RWPE1 (cell line): ENCODE data around the gene NUP188.
A peak's percentile ranks its signal among the peaks of the same experiment; 100 is the strongest.

Experiments used
- CTCF ChIA-PET: fragments of 350-600 bp; sonication (Branson Sonifier 250); formaldehyde crosslinking; extraction: SDS; loops from one replicate; lab custom pipeline; 2021; lab: Yijun Ruan, JAX
- POLR2A ChIA-PET: fragments of 400-600 bp; formaldehyde crosslinking; extraction: SDS; loops from one replicate; lab custom pipeline; 2020; ENCODE audit warnings: antibody characterized with exemption; ENCODE audit not compliant: low non-redundant PET; lab: Yijun Ruan, JAX
- DNase-seq: peaks from one replicate; pipeline ENCODE4 v3.0.0; 2012; ENCODE audit warnings: low spot score
- H3K27ac ChIP-seq: fragments of 450-650 bp; 2 replicates; pipeline ENCODE4 v1.5.1; 2017
- TF ChIP-seq, protein P1 (sequence below): fragments of 450-650 bp; conservative IDR thresholded peaks from 2 replicates; pipeline ENCODE4 v1.5.1; 2017; ENCODE audit warnings: low read depth, mild to moderate bottlenecking

NUP188 gene

DNA sequence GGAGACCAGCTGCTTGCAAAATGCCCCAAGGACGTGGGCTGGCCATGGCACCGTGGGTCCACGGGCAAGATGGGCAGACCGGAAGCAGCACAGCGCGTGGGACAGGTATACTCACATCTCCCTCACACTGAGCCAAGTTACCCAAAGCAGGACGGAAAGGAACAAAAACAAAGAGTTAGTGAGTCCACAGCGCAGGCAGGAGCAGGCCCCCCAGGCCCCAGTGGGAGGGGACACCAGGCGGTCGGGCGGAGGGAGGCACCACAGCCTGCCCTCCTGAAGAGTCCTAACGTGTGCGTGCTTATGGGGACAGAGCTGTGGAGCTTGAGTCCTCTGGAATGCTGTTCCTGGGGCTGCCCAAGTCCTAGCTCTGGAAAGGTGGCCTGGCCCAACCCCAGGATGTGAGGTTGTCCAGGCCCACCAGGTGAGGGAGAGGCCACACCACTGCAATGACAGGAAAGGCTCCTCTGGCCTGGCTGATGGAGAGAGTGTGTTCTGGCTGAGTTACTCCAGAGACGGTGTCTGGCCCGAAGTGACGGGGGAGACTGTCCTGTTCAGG lies 65.5 kb downstream of the NUP188 start:
- peak overlapping the region; percentile 58; the same call in 1 of the 2 replicates for H3K27ac ChIP-seq
- DNase-seq: no peak
- TF ChIP-seq, protein P1, sequence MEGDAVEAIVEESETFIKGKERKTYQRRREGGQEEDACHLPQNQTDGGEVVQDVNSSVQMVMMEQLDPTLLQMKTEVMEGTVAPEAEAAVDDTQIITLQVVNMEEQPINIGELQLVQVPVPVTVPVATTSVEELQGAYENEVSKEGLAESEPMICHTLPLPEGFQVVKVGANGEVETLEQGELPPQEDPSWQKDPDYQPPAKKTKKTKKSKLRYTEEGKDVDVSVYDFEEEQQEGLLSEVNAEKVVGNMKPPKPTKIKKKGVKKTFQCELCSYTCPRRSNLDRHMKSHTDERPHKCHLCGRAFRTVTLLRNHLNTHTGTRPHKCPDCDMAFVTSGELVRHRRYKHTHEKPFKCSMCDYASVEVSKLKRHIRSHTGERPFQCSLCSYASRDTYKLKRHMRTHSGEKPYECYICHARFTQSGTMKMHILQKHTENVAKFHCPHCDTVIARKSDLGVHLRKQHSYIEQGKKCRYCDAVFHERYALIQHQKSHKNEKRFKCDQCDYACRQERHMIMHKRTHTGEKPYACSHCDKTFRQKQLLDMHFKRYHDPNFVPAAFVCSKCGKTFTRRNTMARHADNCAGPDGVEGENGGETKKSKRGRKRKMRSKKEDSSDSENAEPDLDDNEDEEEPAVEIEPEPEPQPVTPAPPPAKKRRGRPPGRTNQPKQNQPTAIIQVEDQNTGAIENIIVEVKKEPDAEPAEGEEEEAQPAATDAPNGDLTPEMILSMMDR: no peak
- POLR2A ChIA-PET: no interaction called here
- CTCF ChIA-PET: no interaction called here

DNA sequence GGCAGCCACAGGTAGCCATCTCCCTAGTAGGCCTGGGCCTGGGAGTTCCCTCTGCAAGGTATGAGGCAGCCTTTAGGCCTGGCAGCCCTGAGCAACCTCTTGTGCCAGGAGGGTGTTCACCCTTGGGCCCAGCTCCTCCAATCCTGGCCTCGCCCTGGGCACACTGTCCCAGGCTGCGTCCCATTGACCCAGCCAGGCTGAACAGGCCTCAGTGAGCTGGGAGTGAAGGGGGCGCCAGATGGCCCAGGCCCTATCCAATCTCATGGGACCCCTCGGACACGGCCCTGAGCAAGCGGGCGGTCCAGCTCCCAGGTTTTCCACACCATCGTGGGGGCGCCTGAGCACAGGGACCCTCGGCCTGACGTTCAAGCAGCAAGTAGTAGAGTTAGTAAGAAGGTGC lies 66.2 kb downstream of the NUP188 start:
- CTCF ChIA-PET: interaction anchor here (0.8 kb wide), 1 partner anchor 12 kb away, joined by 3 read pairs; no protein-coding TSS in a partner anchor
- POLR2A ChIA-PET: no interaction called here
- TF ChIP-seq, protein P1: no peak
- H3K27ac ChIP-seq: peak overlapping the region; percentile 58
- no peak for DNase-seq

DNA sequence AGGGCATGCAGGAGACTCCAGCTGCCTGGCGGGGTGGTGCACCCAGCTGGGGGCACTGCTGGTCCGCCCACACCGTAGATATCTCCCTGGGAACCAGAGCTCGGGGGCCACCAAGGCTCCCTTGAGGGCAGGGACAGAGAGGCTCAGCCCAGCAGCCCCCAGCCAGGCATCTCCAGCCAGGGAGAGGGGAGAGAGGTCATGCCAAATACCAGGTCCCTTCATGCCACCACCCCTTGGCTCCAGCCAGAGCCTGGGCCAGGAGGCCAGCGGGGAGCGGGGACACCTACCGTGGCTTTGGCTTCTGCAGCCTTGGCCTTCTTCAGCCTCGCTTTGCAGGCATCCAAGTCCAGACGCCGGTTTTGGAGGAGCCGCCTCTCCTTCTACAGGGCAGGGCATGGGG lies 66.6 kb downstream of the NUP188 start:
- POLR2A ChIA-PET: no interaction called here
- no peak for DNase-seq
- H3K27ac ChIP-seq: peak overlapping the region; percentile 58
- CTCF ChIA-PET: interaction anchor here (0.8 kb wide), 1 partner anchor 11 kb away, joined by 3 read pairs; no protein-coding TSS in a partner anchor
- TF ChIP-seq, protein P1: no peak

DNA sequence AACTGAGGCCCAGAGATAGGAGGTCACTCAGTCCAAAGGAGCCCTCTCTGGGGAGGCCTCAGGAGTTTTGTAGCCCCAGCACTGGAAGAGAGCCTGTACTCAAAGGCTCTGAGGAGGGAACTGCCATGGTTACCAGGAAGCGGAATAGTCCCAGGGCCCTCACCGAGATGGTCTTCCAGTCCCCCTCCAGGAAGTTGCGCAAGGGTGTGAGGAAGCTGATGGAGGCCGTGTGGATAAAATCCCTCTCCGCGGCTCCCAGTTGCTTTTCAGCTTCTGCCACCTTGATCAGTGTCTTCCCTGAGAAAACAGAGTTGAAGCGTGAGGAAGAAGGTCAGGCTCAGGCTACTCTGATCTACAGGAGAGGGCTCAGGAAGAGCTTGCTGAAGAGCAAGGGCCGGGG lies 67.1 kb downstream of the NUP188 start:
- DNase-seq: no peak
- ChIA-PET CTCF (interaction anchor here (0.7 kb wide), 1 partner anchor 8 kb away, joined by 3 read pairs; no protein-coding TSS in a partner anchor), POLR2A (no interaction called here)

DNA sequence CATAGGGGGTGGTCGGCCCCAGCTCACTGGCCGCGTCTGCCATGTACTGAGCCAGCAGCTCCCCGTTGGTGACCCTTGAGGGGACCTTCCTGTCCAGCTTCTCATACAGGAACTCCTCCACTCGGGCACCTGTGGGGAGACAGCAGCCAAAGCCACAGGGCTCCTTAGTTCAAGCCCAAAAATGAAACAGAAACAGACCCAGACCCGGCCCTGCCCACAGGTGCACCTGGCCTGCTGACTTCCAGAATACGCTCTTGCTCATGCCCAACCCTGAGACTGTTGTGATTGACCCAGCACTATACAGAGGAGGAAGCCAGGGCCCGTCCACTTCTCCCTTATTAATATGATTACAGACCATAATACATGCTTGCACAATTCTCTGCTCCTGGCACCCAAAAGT lies 73.6 kb downstream of the NUP188 start:
- ChIA-PET CTCF (no interaction called here), POLR2A (no interaction called here)
- TF ChIP-seq, protein P1: no peak
- peak overlapping the region; percentile 79 for H3K27ac ChIP-seq
- DNase-seq: no peak

More for the DNA sequence above, 67.1 kb downstream of the NUP188 start:
- TF ChIP-seq, protein P1: no peak
- H3K27ac ChIP-seq: peak overlapping the region; percentile 58

DNA sequence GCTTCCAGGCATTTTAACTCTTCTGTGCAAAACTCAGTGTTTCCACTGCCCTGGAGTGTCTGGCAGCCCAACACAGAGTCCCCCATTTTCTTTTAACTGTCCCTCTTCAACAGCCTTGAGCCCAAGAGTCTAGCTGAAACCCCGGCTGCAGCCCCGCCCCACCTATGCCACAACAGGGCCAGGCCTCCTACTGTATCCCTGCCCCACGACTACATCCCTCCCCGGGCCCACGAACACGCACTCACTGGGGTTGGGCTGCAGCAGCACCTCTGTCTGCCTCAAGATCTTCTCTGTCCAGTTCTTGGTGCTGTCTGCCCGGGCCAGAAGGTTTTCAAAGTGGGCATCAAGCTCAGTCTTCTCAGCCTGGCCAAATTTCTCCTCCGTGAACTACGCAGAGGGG lies 74.5 kb downstream of the NUP188 start:
- DNase-seq: no peak
- TF ChIP-seq, protein P1: no peak
- CTCF ChIA-PET: interaction anchor here (0.6 to 1.2 kb wide), 2 partner anchors 13 to 15 kb away, joined by 4 to 5 read pairs; no protein-coding TSS in a partner anchor
- H3K27ac ChIP-seq: peak overlapping the region; percentile 79
- POLR2A ChIA-PET: interaction anchor here (0.6 kb wide), 1 partner anchor 102 kb away, joined by 3 read pairs; no protein-coding TSS in a partner anchor
